Ramos (cell line): ENCODE measurements around the gene ATG5.

Experiments used
- in situ Hi-C: fragments of 300-500 bp; cut with MboI; formaldehyde crosslinking; loops from one replicate; pipeline ENCODE4 v1.14.3; 2022; ENCODE audit warnings: low sequenced_read_pairs; ENCODE audit not compliant: unreplicated experiment

Gene ATG5

DNA sequence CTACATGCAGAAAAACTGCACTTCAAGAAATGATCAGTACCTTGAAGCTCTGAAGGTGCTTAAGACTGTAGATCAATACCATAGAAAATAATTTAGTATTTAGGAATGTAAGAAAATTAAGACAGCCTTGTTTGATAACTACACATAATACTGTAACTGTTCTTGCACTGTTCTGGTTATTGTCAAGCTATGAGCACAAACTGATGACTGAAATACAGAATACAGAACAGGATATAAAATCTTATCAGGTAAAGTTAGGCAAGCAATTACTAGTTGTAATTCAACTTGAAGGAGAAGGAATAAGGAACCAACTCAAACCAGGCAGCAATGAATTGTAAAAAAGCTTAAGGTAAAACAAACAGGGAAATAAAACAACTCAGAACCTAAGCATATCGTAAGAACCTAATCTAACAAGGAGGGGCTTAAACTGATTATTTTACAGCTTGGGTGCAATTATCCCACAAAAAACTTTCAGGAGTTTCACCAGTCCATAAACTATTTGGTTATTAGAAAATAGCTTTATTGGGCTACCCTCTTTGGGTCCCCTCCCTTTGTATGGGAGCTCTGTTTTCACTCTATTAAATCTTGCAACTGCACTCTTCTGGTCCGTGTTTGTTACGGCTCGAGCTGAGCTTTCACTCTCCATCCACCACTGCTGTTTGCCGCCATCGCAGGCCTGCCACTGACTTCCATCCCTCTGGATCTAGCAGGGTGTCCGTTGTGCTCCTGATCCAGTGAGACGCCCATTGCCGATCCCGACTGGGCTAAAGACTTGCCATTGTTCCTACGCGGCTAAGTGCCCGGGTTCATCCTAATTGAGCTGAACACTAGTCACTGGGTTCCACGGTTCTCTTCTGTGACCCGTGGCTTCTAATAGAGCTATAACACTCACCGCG, 97.7 kb downstream of the ATG5 start:
- in situ Hi-C loops, result loop anchor here (10.0 kb wide), 1 partner anchor 493 kb away; no protein-coding TSS in a partner anchor

DNA sequence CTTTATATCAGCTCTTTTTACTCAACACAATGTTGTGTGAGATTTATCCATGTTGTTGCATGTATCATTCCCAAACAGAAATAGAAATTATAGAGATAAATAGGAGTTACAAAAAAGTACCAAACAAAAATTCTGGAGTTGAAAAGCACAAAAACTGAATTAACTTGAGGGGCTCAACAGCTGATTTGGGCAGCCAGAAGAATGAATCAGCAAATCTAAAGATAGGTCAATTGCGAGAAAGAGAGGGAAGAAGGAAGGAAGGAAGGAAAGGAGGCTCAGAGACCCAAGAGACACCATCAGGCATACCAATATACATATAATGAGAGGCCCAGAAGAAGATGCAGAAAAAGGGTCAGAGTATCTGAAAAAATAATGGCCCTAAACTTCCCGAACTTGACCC, 98.9 kb downstream of the ATG5 start:
- in situ Hi-C loops, result loop anchor here (10.0 kb wide), 1 partner anchor 492 kb away; no protein-coding TSS in a partner anchor

DNA sequence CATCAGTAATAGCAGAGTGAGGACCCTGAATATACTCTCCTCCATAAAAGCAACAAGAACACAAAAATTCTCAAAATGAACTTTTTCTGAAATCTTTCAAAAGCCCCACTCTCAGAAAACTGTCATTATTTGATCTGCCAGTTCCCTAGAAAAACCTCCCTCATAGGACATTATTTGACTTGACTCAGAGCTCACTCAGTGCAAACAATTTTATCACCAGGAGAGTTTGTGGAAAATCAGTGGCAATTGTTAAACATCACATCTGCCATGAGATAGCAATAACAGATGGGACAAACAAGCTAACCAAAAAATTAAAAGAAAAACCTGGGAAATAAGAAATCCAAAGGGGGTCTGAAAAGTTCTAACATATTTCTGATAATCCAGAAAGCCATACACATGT, 100.0 kb downstream of the ATG5 start:
- in situ Hi-C loops, result loop anchor here (10.0 kb wide), 1 partner anchor 491 kb away; no protein-coding TSS in a partner anchor

DNA sequence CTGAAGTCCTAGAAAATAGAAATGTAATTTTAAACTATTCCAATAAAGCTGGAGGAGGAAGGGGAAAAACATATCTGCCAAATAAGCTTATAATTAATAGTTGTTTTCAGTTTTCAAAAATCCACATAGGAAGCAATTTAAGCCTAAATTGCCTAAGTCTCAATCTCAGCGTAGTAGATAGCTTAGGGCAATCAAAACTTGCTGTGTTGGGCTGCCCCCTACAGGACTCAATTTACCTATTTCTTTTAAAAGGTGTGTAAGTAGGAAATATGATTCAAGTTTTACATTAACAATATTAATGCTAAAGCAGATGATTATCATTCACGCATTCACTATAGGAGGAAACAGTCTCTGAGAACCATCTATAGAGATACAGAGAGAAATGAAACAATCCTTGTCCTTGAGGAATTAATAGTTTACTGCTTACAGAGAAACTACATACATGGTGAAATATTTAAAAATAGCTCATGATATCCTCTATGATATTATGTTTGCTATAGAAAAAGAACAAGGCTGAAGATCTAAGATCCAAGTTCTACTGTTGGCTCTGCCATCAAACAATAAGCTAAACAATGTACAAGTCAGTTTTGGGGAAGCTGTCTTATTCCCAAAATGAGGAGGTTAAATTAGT, 102.1 kb downstream of the ATG5 start:
- in situ Hi-C loops, result loop anchor here (10.0 kb wide), 1 partner anchor 489 kb away; no protein-coding TSS in a partner anchor

DNA sequence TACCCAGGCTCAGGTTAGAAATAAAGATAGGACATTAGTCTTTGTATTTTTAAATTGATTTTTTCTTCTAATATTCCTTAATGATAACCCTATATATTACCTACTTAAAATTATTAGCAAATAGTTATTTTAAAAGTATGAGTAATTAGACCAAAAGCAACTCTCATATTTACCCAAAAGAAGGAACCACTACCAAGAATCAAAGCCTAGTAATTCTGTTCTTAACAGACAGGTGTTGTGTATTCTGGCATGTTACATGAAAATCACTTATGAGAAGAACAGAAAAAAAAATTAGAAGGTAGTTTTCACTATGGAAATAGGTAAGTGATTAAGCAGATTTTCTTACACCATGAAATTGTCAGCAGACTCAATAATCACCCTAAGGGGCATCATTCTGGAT, 105.1 kb downstream of the ATG5 start:
- in situ Hi-C loops, result loop anchor here (10.0 kb wide), 1 partner anchor 486 kb away; no protein-coding TSS in a partner anchor

DNA sequence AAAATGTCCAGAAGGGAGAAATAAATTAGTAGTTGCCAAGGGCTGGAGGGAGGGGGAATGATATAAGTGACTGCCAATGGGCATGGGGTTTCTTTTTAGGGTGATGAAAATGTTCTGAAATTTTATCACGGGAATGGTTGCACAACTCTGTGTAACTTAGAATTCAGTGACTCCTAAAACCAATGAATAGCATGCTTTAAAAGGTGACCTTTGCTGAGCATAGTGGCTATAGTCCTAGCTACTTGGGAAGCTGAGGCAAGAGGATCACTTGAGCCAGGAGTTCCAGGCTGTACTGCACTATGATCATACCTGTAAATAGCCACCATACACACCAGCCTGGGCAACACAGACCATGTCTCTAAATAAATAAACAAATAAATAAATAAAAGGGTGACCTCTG, 109.0 kb downstream of the ATG5 start:
- in situ Hi-C loops, result no loop called here

DNA sequence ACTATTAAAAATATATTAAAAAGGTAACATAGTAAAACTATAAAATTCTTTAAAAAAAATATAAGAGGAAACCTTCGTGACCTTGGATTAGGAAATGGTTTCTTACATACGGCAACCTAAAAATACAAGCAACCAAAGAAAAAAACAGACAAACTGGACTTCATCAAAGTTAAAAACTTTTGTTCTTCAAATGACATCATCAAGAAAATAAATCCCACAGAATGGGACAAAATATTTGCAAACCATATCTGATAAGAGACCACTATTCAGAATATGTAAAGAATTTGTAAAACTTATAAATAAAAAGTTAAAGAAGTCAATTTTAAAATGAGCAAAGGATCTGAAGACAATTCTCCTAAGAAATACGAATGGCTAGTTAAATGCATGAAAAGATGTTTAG, 110.0 kb downstream of the ATG5 start:
- in situ Hi-C loops, result no loop called here

DNA sequence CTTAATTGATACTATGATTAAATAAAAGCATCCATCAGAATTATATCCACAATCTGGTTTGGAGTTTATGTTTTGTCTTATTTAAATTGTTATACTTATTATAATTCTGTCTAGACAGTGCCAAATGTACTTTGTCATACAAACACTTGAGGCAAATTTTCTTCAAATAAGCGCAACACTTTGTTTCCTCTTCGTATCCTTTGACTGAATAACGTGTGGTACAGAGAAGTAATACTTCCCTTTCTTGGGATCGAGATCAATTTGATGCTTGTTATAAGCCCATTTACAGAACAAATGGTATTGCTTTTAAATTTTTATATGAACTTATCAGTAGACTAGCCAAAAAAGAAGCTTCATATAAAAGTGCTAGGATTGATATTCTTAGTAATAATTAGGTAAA, 111.0 kb downstream of the ATG5 start:
- in situ Hi-C loops, result no loop called here

DNA sequence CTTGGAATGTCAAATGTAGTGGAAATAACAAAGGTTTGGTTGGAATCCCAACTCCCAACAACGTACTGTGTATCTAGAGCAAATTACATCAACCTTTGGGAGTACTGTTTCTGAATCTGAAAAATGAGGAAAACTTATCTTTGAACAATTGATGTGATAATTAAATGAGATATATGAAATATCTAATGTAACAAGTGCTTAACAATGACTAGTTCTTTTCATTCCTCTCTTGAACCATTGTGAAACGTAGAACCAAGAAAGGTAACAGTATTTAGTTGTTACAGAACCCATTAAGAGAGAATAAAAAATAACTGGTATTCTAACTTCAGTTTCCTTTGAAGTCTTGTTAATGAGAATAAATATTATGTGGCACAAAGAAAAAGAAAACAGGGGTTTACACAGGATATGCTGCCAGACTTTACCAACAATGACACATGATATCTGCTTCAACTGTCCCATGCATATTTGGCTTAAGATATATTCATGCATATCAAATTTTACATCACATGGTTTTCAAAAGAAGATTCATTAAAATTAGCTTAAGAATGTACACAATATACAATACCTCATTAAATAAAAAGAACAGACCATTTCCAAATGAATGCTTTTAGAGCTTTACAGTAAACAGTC, 111.8 kb downstream of the ATG5 start:
- in situ Hi-C loops, result no loop called here

DNA sequence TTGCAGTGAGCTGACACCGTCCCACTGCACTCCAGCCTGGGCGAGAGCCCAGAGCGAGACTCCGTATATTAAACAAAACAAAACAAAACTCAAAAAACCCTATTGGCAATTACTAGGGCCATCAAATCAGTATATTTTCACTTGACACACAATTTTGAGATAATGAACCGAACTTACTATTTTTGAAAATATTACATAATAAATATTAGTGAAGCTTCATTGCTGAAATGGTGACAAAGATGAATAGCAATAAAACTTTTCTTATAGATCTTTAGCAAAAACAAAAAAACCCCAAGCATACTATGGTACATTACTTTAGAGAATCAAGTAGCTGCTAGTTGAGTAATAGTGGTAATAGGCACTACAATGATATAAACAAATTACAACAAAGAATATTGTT, 113.0 kb downstream of the ATG5 start:
- in situ Hi-C loops, result no loop called here

DNA sequence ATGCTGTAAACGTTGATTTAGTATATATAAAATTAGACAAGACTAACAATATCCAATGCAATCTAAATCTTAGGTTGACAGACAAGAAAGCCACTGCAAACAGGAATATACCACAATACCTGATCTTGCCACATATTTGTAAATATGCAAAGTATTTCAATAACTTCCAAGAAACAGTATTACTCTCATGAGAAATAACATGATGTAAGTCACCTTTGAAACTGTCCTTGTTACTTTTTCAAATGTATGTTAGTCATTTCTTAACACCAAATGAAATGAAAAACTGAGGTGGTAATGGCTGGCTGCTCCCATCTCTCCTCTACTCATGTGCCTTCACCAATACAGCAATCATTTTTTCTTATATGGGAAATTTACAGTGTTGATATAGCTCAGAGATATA, 118.7 kb downstream of the ATG5 start:
- in situ Hi-C loops, result no loop called here

DNA sequence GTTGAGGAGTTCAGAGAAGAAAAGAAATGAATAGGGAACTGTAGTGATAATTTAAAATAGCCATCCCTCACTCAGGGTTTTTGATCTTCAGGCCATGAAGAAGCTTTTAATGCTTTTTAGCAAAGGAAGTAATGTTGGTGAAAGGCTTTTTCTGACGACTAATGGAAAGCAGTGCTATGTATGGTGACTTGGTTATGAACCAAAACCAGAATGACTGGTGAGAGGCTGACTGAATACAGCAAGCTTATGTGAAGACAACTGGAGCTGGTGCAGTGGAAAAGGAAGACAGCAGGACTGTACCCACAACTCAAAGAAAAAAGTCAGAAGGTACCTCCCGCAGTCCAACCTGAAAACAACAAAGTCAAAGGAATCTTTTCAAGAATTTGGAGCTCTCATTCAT, 120.6 kb downstream of the ATG5 start:
- in situ Hi-C loops, result no loop called here

DNA sequence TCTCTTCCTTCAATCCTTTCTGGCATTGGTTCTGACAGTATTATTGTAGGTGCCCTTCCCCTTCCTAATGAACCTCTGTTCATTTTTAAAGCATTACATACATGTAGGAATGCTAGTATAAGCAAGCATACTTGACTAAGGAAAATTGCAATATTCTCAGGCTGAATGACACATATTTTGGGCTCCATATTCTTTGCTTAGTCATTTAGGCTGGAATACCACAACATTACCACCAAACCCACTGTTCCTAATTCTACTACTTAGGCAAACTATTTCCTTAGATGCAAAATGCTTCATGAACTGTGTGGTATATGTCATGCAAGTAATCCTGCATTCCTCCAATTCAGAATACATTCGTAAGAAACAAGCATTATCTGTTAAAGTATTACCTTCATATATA, 125.6 kb downstream of the ATG5 start:
- in situ Hi-C loops, result no loop called here

DNA sequence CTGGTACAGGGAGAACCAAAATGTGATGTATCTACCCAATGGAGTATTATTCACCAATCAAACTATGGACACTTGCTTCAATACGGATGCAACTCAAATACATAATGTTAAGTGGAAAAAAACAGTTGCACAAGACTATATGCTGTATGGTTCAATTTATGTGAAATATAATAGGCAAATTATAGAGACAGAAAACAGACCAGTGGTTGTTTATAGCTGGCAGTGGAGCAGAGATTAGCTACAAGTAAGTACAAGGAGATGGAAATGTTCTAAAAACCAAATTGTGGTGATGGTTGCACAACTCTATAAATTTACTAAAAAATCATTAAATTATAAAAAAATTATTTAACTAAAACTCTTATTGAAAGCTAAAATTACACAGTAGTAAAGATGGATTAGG, 126.2 kb downstream of the ATG5 start:
- in situ Hi-C loops, result no loop called here

DNA sequence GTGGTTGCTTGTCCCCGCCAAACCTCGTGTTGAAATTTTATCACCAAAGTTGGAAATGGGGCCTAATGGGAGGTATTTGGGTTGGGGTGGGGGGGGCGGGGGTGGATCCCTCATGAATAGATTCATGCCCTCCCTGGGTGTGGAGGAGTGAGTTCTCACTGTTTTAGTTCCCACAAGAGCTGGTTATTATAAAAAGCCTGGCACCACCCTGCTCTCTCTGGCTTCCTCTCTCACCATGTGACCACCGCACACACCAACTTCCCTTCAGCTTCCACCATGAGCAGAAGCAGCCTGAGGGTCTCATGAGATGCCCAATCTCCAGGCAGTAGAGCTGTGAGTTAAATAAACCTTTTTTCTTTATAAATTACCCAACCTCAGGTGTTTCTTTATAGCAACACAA, 128.1 kb downstream of the ATG5 start:
- in situ Hi-C loops, result no loop called here

DNA sequence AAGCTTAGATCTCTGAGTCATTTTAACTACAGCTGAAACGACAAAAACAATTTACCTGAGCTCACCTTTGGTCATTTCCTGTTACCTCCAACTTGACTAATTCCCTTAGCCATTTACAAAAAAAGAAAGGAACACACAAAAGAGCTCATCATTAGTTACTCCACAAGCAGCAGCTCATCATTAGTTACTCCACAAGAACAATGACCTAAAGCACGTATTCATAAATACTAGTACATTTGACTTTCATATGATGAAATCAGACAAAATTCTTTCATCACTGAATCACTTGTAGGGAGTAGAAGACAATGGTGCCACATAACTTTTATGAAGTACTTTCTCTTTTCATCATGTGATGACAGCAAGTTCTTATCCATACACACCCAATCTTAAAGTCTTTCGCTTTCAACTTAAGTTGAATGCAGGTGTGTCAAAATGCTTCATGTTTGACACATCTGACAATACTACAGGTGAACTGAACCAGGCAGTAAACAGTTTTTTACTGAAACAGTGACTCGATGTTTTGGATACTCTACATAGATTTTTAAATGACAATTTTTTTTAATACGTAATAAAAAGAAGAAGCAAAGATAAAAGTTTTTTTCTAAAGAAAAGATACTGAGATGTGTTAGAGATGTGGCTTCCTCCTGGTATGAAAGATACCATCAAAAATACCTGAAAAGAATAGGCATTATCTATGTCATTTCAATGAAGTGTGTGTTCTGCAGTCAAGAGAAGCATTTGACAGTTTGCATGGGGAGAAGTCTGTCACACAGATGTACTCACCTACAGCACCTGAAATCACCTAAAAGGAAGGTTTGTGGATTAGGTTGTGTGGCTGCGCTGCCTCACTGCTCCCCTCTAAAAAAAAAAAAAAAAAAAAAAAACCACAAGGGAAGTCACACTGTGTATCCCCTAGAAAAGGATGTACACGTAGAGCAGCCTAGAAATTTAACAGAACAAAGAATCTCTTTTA, 130.3 kb downstream of the ATG5 start:
- in situ Hi-C loops, result no loop called here

DNA sequence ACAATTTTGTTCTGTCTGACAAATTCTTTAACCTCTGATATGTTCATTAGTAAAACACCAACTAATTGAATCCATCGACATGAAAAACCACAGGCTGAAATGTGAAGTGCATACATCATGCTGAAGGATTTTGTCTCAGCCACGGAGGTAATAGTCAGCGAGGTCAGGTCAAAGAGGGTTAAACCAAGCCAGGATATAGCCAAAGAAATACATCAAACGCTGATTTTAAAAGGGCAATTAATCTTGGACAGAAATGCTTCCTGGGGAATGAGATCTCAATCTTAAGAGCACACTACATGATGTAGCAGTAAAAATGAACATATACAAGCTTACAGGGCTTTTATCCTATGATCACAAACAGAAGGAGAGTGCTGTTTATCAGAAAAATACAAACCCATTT, 132.7 kb downstream of the ATG5 start:
- in situ Hi-C loops, result no loop called here

DNA sequence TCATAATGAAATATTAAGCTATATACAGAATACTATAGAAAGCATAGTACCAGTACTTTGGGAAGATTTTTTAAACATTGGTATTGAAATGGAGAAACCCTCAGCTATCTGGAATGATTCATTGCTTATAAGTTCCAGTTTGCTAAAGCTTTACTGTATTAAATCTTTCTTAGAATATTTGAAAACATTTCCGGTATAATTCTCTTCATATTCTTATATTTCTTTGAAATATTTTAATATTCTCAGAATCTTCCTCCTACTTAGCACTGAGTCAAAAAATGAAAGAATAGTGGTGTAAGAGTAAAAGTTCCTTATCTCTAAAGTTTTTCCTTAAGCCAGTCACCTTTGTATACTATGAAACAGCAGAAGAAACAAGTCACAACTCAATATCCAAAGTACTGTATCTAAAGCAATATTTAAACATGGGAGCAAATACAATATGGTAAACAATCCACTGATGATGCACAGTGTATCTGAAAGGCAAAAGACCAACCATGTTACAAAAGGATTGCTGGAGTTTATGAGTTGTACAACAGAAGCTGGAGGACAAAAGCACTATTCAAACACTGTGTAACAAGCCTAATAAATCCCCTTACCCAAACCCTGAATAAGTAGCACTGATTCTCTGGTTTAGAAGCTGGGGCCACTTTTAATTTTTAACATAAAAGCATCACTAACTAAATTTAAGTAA, 137.3 kb downstream of the ATG5 start:
- in situ Hi-C loops, result no loop called here

DNA sequence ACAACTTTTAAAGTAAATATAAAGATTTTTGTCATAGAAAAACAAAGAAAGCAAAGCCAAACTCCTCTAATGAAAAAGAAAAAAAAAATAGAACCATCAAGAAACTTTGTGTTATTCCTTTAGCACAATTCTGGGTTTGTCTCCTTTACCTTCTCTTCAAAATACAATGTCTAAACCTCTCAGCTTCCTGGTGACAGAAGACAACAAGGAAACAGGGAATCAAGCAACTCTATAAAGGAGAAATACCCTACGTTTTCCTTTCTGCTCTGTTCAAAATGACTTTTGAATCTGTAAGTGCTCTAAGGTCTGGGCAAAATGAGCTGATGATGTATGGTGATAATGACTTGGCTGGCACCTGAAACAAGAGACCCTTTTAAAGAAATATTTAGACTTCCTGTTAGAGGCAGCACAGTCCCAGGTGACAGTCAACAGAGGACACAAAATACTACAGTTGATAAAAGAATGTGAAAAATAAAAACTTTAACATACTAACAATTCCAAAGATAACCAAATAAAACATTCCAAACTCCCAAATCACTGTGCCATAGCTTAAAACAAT, 138.1 kb downstream of the ATG5 start:
- in situ Hi-C loops, result no loop called here
